ENCODE results near the gene RASIP1.

Gene RASIP1

DNA sequence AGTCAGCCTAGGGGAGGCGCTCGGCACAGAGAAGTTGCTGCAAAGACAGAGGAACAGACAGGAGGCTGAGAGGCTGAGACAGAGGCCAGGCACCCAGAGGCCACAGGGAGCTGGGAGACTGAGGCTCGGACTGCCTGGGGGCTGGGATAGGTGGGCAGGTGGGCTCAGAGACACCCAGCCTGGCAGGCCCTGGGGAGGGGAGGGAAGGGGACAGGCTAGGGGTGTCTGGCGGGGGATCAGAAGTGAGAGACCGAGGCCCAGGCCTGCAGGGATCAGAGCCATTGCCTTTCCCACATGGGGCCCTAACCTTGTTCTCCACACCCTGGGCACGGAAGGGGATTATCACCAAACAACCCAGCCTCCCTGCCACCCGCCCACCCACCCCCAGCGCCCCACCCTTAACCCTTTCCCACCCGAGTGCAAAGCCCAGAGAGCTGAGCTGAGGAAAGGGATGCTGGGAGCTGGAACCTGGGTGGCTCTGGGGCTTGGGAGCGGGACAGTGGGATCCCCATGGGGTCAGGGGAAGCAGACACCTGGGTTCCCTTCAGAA, 68.9 kb downstream of the RASIP1 start:
- DNase-seq = no peak

DNA sequence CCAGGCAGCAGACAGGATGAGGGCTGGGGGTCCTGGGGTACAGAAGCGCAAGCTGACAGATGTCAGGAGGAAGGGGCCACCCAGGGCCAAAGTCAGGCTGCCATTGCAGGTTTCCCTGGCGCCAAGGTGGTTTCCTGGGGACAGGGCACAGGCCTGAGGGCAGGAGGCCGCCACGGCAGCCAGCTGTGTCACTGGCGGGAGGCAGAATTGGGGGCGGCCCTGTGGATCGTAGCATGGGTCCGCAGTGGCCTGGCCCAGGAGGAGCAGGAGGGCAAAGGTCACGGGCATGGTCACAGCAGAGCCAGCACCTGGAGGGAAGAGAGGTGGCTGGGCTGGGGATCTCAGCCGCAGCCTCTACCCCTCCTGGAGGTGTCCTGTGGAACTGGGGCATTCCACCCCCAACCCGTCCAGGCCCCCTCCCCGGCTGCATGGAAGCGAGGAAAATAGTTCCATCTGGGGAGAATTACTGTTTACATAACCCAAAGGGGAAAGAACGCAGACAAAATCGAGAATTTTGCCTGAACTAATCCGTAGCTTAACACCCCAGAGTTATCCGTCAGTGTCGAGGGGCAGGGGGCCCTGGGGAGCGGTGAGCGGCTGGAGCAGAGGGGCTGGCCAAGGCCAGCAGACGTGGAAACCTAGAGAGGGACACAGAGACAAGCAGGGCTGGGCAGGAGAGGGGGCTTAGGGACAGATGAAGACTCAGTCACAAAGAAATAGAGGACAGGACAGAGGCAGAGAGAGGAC, 69.5 kb downstream of the RASIP1 start:
- no peak for DNase-seq
